OCI-LY7 (cell line): ENCODE measurements around the gene FMNL2. TPM values are rescaled to one million over a fixed set of nuclear protein-coding genes. Genes with fewer than 3 reads are reported as not detected.

Source experiments
- BruUV-seq: library from RNA; stranded (reverse); fragments of 400-500 nt; replicated peaks from 2 replicates; lab custom pipeline; 2021; lab: Mats Ljungman, UMichigan
- CTCF ChIA-PET: fragments of 300-600 bp; sonication (Branson Sonifier 250); formaldehyde crosslinking; loops from one replicate; lab custom pipeline; 2022; ENCODE audit warnings: antibody characterized with exemption; ENCODE audit not compliant: unreplicated experiment; lab: Charles Lee
- POLR2A ChIA-PET: fragments of 300-600 bp; sonication (Branson Sonifier 250); formaldehyde crosslinking; loops from one replicate; lab custom pipeline; 2022; ENCODE audit warnings: antibody characterized with exemption; lab: Charles Lee
- DNase-seq: peaks from one replicate; pipeline ENCODE4 v3.0.0-alpha.2; 2015; ENCODE audit warnings: low spot score
- H2AFZ ChIP-seq: fragments of 200-600 bp; sonication (generic), shearing (Covaris generic); 2 replicates; pipeline ENCODE4 v1.6.1; 2014; ENCODE audit warnings: mild to moderate bottlenecking, antibody characterized with exemption, low read length, moderate library complexity
- H3K27ac ChIP-seq: fragments of 200-600 bp; sonication (generic); 2 replicates; pipeline ENCODE4 v1.5.1; 2014; ENCODE audit warnings: mixed run types, low read depth, mild to moderate bottlenecking, moderate library complexity, low read length, inconsistent platforms; ENCODE audit not compliant: poor library complexity, severe bottlenecking
- H3K36me3 ChIP-seq: fragments of 200-600 bp; sonication (generic); 2 replicates; pipeline ENCODE4 v1.6.1; 2014; ENCODE audit warnings: mild to moderate bottlenecking, antibody characterized with exemption, low read length, moderate library complexity, mixed read lengths; ENCODE audit not compliant: insufficient read depth
- H3K4me1 ChIP-seq: fragments of 200-600 bp; sonication (generic); 2 replicates; pipeline ENCODE4 v1.5.1; 2014; ENCODE audit warnings: mild to moderate bottlenecking, low read length; ENCODE audit not compliant: insufficient read depth, poor library complexity, severe bottlenecking
- H3K4me2 ChIP-seq: fragments of 200-600 bp; sonication (generic); 2 replicates; pipeline ENCODE4 v1.6.1; 2014; ENCODE audit warnings: mild to moderate bottlenecking, low read length
- H3K4me3 ChIP-seq: fragments of 200-600 bp; sonication (generic); 2 replicates; pipeline ENCODE4 v1.5.1; 2014; ENCODE audit warnings: mild to moderate bottlenecking, low read depth, low read length; ENCODE audit not compliant: poor library complexity, severe bottlenecking
- H3K79me2 ChIP-seq: fragments of 200-600 bp; sonication (generic); 2 replicates; pipeline ENCODE4 v1.6.1; 2016; ENCODE audit warnings: low read depth, mild to moderate bottlenecking, low read length, moderate library complexity, mixed read lengths; ENCODE audit not compliant: insufficient read depth
- H3K9me2 ChIP-seq: fragments of 200-600 bp; sonication (generic); 2 replicates; pipeline ENCODE4 v1.6.1; 2016; ENCODE audit warnings: mild to moderate bottlenecking, low read length, mixed read lengths; ENCODE audit not compliant: insufficient read depth
- H3K9me3 ChIP-seq: fragments of 200-600 bp; sonication (generic); 2 replicates; pipeline ENCODE4 v1.6.1; 2014; ENCODE audit warnings: mild to moderate bottlenecking, mixed run types, low read length, mixed read lengths
- H4K20me1 ChIP-seq: fragments of 200-600 bp; sonication (generic); 2 replicates; pipeline ENCODE4 v1.6.1; 2014; ENCODE audit warnings: mild to moderate bottlenecking, antibody characterized with exemption, low read length, moderate library complexity, mixed read lengths; ENCODE audit not compliant: insufficient read depth
- CTCF ChIP-seq: fragments of 200-600 bp; sonication (generic); conservative IDR thresholded peaks from 2 replicates; pipeline ENCODE4 v1.5.1; 2014; ENCODE audit warnings: mild to moderate bottlenecking, antibody characterized with exemption, low read length, moderate library complexity, mixed read lengths
- EZH2phosphoT487 ChIP-seq: fragments of 200-600 bp; sonication (generic); IDR thresholded peaks from 2 replicates; pipeline ENCODE4 v1.6.1; 2018; ENCODE audit warnings: low read depth, borderline replicate concordance, mild to moderate bottlenecking, mixed run types, antibody characterized with exemption, low read length, moderate library complexity, mixed read lengths
- intact Hi-C: fragments of 100-400 bp; cut with micrococcal nuclease; formaldehyde crosslinking; loops from one replicate; pipeline ENCODE4 v1.10.0; 2022; ENCODE audit not compliant: unreplicated experiment
- total RNA-seq, 2 experiments: library from RNA; depleted of rRNA in 1 of 2; stranded (reverse); fragments of >200 nt in 1 of 2; shearing (Covaris generic) in 1 of 2; gene quantifications; 2 replicates each; pipeline ENCODE4 v1.2.3, GENCODE V29; 2014 to 2022

Gene FMNL2
- total RNA-seq, 2 experiments from 2014 or later, result 0.03 to 0.21 TPM

- Histone ChIP-seq H3K27ac (no peak overlapping the region), H3K9me2 (no peaks in the 10 kb centered on the region), H4K20me1 (no peaks in the 10 kb centered on the region), H3K79me2 (no peaks in the 10 kb centered on the region), H2AFZ (no peak overlapping the region), H3K4me1 (no peaks in the 10 kb centered on the region), H3K4me3 (no peak overlapping the region), H3K9me3 (no peaks in the 10 kb centered on the region), H3K36me3 (no peaks in the 10 kb centered on the region), H3K4me2 (no peak overlapping the region)
- intact Hi-C loops, result no loop called here
- no peak for DNase-seq
- TF ChIP-seq CTCF (no peak), EZH2phosphoT487 (no peak)
- ChIA-PET POLR2A (no interaction called here), CTCF (no interaction called here)
- no TSS peak for BruUV-seq
These were observed 214.0 kb downstream of the FMNL2 start for GRCh38 chr2:152548996-152549395.

- Histone ChIP-seq H3K79me2 (no peaks in the 10 kb centered on the region), H3K4me3 (no peak overlapping the region), H3K4me2 (no peak overlapping the region), H2AFZ (no peak overlapping the region), H4K20me1 (no peaks in the 10 kb centered on the region), H3K27ac (no peak overlapping the region), H3K9me3 (no peaks in the 10 kb centered on the region), H3K9me2 (no peaks in the 10 kb centered on the region), H3K36me3 (no peaks in the 10 kb centered on the region), H3K4me1 (no peaks in the 10 kb centered on the region)
- BruUV-seq, result no TSS peak
- TF ChIP-seq EZH2phosphoT487 (no peak), CTCF (no peak)
- intact Hi-C loops, result no loop called here
- ChIA-PET CTCF (no interaction called here), POLR2A (interaction anchor here (0.5 to 0.6 kb wide), 2 partner anchors 157 to 268 kb away, joined by 3 to 4 read pairs; no protein-coding TSS in a partner anchor)
- no peak for DNase-seq
These were observed 214.4 kb downstream of the FMNL2 start for GRCh38 chr2:152549423-152549822.

- ChIA-PET POLR2A (no interaction called here), CTCF (no interaction called here)
- Histone ChIP-seq H3K36me3 (no peaks in the 10 kb centered on the region), H3K4me3 (no peak overlapping the region), H3K9me2 (no peaks in the 10 kb centered on the region), H2AFZ (no peak overlapping the region), H3K27ac (no peak overlapping the region), H3K9me3 (no peaks in the 10 kb centered on the region), H3K79me2 (no peaks in the 10 kb centered on the region), H3K4me1 (no peaks in the 10 kb centered on the region), H4K20me1 (no peaks in the 10 kb centered on the region), H3K4me2 (no peak overlapping the region)
- DNase-seq, result no peak
- intact Hi-C loops, result no loop called here
- no TSS peak for BruUV-seq
- TF ChIP-seq EZH2phosphoT487 (no peak), CTCF (no peak)
These were observed 215.4 kb downstream of the FMNL2 start for GRCh38 chr2:152550386-152550785.
